HG03175 (cell line): ENCODE data around the gene COL4A1.

ENCODE experiments used
- ATAC-seq: cut with Tn5 transposase; IDR thresholded peaks from one replicate; pipeline ENCODE4 v1.9.1; 2021; ENCODE audit warnings: mild to moderate bottlenecking, moderate library complexity; ENCODE audit not compliant: unreplicated experiment

COL4A1 gene

DNA sequence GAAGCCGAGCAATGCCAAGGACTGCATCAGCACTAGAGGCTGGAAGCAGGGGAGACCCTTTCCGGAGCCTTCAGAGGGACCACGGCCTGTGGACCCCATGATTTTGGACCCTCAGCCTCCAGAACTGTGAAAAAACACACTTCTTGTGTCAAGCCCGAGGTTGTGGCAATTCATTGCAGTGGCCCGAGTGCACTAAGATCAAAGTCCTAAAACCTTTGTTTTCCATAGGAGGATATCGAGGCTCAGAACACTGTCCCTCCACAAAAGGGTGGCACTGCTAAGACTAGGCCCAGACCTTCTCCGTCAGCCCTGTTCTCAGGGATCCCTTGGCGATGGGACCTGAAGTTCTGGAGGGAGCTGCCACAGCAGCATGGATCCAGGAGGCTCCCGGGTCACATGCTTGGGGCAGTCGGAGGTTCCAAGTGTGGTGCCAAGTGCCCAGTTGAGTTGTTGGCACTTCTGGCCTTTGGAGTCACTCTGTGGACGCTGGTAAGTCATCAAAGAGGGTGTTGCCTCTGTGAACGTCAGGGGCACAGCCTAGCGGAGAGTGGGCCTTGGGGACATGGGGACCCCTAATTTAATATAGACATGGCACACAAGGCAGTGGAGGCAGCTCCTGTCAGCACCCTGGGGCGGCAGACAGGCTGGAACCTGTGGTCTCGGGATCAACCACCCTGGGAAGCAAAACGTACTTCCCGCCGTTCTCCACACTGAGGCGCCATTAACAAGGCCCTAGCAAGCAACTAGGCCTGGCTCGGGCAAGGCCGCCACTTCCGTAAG lies 199.2 kb downstream of the COL4A1 start:
- ATAC-seq = no peak

DNA sequence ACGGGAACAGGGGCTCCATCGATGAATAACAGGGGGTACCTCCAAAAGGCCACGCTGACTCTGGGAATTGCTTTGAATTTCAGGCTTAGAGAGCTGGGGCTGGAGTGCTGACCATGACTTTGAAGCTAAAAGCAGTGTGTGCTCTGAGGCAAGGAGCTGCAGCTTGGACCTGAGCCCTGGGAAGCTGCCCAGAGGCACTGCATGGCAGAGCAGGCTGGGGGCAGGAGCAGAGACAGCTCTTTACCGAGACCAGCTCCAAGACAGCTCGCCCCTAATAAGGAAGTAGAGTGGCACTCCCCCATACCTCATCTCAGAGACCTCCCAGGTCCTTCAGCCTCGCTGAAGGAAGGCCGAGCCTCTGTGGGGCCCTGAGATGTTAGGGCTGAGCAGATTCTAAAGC lies 200.2 kb downstream of the COL4A1 start:
- no peak for ATAC-seq

DNA sequence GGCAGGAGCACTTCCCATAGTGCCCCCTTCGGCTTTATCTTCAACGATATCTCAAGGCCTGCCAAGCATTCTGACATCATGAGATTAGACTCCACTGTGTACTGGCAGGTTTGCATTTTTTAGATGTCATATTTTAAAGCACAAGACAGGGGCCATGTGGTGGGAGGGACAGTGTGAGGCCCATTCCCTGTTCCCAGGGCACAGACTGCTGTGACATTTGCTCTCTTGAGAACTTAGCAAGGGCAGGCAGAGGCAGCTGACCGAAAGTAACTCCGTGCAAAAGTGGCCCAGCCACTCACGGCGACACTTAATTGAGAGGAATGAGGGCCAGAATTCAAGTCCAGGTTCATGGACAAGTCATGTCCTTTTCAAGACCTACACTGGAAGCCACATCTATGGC lies 201.8 kb downstream of the COL4A1 start:
- ATAC-seq = no peak

DNA sequence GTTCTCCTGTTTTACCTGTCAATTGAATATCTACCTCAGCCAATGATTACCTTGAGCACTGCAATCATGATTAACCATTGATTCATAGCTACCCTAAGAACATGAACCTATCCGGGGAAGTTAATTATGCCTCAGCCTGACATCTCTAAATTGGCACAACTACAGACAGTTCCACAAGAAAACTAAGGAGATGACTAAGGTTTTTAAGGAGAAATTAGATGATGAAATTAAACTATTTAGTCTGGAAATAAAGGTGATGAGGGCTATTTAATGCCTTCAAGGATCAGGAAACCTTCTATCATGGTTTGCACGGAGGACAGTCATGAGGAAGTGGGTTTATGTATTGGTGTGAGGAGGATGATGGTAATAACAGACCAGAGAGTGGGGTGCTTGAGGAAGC lies 203.4 kb downstream of the COL4A1 start:
- ATAC-seq = no peak

DNA sequence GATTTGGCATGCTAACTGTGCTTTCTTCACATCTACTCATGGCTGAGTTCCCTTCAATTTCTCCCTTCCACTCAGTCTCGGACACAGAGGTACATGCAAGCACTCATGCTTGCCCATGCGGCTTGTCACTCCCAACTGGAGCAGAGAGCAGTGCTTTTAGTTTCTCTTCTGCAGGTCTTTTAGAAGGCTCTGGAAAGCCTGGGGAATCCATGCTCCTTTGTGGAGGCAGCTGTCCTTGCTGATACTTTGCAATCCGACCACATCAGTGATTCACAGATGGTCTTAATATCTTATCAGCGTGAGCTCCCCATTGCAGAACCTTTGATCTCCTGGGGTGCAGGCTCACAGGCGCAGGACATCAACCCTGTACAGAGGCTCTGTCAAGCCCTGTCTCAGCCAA lies 203.9 kb downstream of the COL4A1 start:
- no peak for ATAC-seq

DNA sequence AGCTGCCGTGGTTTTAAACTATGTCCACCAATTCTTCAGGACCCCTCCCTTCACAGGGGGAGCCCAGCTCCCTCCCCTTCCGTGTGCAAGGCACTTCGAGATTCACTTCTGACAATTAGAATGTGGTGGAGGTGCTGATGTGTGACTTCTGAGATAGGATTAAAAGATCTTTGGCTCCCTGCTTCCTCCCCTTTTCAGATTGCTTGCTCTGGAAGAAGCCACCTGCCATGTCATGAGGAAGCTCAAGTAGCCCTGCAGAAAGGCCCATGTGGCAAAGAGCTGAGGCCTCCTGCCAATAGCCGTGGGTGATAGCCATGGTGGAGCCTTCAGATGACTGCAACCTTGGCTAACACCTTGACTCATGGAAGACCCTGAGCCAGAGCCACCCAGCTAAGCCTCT lies 204.9 kb downstream of the COL4A1 start:
- no peak for ATAC-seq

DNA sequence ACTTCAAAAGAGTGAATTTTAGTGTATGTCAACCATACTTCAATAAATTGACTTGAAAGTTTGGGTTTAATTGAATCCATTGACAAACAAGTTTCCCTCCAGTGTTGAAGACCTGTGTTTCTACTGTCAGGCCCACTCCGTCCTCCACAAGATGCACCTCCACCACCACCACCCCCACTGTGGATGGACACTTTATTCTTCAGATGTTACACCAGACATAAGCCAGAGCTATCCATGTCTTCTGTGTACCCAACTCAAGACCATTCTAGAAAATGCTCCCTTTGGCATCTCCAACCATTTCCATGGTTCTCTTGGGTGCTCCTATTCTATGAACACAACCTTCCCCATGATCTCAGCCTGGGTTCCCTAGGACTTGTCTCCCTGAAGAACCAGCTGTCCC lies 207.0 kb downstream of the COL4A1 start:
- ATAC-seq = no peak
